GM18505 (cell line): ENCODE measurements around the gene ANKS6.

Source experiments
- ATAC-seq: cut with Tn5 transposase; IDR thresholded peaks from one replicate; pipeline ENCODE4 v1.9.1; 2021; ENCODE audit not compliant: unreplicated experiment
- POLR2A ChIP-seq: IDR thresholded peaks from 4 replicates; pipeline ENCODE4 v1.6.1; 2011; ENCODE audit warnings: borderline replicate concordance; ENCODE audit not compliant: insufficient read depth, insufficient read length; ENCODE audit errors: extremely low read depth

ANKS6 gene

DNA sequence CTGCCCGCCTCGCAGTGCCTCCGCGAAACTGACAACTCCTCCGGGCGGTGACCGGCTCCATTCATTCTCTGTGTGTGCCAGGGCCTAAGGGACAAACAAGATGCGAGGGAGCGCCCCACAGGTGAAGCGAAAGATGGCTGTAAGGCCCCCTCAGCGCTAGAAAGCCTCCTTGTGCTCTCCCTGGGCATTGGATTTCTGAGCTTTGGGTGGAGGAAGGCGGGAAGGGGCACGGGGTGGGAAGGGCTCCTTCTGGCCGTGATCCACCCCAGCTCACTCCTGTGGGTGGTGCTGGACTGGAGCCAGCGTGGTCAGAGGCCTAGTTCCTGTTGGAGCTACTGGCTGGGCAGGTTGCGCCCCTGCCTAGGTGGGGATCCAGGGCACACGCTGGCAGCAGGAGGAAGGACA, 12.1 kb upstream of the ANKS6 start:
- no peak for ATAC-seq
- no peak for TF ChIP-seq POLR2A

DNA sequence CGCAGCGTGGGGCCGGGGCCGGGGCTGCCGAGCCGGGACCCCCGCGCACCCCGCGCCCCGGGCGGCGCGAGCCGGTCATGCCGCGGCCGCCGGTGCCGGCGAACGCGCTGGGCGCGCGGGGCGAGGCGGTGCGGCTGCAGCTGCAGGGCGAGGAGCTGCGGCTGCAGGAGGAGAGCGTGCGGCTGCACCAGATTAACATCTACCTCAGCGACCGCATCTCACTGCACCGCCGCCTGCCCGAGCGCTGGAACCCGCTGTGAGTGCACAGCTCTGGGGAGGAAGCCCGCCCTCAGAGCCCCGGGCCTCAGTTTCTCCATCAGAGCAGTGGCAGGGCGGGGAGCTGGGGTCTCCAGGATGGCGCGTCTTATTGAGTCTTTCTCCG, 11.4 kb upstream of the ANKS6 start:
- TF ChIP-seq POLR2A = no peak
- peak; percentile 36 for ATAC-seq

DNA sequence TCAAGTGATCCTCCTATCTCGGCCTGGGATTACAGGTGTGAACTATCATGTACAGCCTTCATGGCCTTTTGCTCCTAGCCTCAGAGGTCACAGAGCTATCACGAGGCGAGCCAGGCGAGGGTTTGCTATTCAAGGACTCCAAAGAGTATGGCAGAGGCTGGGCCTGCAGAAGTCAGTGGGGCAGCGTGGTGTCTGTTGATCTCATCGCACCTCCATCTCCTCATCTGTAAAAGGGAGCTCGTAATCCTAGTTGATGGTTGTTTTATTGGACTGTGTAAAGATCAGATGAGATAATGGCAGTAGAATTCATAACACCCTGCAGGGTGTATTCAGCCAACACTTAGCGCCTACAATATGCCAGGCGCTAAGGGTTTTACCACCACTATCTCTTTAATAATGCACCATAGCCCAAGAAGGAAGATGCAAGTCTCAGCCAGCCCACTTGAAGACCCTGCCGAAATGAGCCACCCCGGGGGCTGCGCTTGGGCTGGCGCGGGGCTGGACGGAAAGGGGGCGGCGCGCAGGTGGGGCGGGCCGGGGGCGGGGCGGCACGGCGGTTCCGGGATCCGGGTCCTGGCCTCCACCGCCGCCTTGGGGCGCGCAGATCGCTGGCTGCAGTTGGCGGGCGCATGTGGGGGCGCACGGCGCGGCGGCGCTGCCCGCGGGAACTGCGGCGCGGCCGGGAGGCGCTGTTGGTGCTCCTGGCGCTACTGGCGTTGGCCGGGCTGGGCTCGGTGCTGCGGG, 10.9 kb upstream of the ANKS6 start, which contains the start of gene GALNT12:
TSS of gene GALNT12 (plus strand) at position 601 of the 744 bp plus-strand sequence. CDS start at position 630, 29 bp downstream.
- ATAC-seq = peak; percentile 63
- TF ChIP-seq POLR2A = peak; percentile 14

DNA sequence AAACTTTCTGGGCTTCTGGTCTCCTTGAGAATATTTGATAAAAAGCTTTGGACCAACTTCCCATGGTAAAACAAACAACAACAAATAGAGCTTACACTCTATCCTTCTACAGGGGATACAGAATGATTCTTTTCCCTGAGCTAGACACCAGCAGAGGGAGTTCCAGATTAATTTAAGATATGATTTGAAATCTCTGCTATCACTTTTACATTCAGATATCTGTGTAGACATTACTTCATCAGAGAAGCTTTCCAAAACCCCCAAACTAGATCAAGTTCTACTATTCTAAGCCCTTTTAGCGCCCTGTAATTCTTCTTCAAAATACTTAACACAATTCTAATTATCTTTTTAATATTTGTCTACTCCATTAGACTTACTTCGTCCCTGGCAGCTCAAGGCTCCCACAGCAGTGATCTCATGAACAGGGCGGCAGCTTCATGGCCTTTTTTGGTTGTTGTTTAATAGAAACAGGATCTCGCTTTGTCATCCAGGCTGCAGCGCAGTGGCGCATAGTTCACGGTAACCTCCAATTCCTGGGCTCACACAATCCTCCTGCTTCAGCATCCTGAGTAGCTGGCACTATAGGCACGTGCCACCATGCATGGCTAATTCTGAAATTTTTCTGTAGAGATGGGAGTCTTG, 10.2 kb upstream of the ANKS6 start:
- no peak for ATAC-seq
- no peak for TF ChIP-seq POLR2A

DNA sequence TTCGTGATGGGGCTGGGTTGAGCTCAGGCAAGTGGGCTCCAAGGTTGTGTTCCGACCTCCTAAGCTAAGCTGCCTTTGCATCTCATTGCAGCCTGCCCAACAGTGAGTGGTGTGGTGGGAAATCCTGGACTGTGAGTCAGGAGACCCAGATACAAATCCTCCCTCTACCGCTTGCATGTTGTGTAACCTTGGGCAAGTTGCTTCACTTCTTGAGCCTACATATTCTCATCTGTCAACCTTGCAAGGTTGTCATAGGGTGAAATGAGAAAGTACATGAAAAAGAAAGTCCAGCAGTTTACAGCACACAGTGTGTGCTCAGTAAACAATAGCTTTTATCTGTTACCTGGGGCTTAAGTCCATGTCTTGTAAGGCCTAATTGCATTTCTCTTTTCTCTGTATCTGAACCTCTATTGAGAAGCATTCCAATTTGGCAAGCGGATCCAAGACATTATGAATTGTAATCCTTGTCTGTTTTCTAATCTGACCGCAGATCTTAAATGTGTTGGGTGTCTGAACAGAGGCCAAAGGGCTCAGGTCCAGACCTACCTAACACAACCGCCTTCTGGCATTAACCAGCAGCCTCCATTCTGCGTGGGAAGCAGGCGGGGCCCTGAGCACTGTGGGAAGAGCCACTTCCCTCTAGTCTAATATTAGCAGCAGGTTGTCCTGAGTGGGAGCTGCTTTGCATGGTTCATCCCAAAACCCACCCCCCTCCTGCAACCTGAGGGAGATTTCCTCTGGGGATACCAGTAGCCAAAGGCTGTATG, 9.3 kb upstream of the ANKS6 start:
- no peak for TF ChIP-seq POLR2A
- no peak for ATAC-seq

DNA sequence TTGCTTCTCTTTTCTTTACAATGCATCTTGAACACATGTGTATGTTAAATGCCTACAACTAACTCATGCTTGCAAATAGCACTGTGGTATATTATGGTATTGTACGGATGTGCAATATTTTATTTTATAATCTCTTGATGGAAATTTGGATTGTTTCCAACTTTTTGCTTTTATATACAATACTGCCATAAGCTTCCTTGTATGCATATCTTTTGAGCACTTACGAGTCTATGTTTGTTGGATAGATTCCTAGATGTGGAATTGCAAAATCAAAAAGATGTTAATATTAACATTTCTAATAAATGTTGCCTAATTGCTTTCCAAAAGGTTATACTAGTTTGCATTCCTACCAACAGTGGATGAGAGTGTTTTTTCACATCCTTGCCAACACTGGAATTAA, 7.7 kb upstream of the ANKS6 start:
- no peak for TF ChIP-seq POLR2A
- ATAC-seq = no peak

DNA sequence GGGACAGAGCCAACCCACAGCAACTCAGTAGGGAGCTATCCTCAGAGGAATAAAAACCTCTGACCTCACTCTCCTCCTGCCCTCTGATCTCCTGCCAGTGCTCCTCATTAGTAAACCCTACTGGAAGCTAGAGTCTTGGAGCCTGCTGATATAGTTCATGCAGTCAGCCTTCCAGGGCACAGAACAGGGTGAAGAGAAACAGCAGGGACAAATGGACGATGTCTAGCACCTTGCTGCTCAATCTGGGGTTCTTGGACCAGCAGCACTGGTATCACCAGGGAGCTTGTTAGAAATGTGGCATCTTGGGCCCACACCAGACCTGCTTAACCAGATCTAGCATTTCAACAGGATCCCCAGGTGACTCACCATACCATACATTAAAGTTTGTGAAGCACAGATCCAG, 5.6 kb upstream of the ANKS6 start:
- no peak for TF ChIP-seq POLR2A
- ATAC-seq = no peak

DNA sequence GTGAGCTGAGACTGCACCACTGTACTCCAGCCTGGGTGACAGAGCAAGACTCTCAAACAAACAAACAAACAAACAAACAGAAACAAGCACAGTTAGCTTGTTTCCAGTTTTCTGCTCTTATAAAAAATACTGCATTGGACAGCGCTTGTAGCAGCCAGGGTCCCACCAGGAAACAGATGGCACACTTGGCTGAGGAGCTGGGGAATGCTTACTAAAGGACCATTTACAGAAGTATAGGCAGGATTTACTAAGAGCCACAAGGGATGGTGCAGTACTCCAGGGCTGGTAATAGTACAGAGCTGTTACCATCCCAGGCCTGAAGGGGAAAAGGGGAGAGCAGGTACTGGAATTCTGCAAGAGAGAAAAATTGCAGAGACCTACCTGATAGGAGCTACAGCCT, 5.2 kb upstream of the ANKS6 start:
- no peak for ATAC-seq
- TF ChIP-seq POLR2A = no peak

DNA sequence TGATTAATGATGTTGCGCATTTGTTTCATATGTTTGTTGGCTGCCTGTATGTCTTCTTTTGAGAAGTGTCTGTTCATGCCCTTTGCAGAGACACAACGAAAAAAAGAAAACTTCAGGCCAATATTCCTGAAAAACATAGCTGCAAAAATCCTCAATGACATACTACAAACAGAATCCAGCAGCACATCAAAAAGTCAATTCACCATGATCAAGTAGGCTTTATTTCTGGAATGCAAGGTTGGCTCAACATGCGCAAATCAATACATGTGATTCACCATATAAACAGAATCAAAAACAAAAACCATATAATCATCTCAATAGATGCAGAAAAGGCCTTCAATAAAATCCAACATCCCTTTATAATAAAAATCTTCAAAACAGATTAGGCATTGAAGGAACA, 1.9 kb upstream of the ANKS6 start:
- no peak for ATAC-seq
- no peak for TF ChIP-seq POLR2A

DNA sequence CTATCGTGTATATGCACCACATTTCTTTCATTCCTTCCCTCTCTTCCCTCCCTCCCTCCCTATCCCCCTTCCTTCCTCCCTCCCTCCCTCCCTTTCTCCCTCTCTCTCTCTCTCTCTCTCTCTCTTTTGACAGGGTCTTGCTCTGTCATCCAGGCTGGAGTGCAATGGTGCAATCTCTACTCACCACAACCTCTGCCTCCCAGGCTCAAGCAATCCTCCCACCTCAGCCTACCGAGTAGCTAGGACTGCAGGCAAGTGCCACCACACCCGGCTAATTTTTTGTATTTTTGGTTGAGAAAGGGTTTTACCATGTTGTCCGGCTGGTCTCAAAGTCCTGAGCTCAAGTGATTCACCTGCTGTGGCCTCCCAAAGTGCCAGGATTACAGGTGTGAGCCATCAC, 1.1 kb upstream of the ANKS6 start:
- no peak for ATAC-seq
- TF ChIP-seq POLR2A = no peak

DNA sequence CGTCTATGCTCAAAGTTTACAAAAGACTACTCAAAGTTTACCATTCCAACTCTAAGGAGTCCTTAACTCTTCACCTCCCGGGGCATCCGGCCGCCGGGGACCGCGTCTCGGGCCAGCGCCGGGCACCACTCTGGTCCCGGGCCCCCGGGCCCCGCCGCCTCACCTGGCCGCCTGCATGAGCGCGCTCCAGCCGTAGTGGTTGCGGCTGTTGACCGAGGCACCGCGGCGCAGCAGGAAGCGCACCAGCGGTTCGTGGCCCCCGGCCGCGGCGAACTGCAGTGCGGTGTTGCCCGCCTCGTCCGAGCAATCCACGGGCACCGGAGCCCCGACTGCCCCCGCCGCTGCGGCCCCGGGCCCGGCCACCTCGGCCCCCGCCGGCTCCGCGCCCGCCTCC, 388 bp downstream of the ANKS6 start:
- ATAC-seq = peak; percentile 51
- no peak for TF ChIP-seq POLR2A

DNA sequence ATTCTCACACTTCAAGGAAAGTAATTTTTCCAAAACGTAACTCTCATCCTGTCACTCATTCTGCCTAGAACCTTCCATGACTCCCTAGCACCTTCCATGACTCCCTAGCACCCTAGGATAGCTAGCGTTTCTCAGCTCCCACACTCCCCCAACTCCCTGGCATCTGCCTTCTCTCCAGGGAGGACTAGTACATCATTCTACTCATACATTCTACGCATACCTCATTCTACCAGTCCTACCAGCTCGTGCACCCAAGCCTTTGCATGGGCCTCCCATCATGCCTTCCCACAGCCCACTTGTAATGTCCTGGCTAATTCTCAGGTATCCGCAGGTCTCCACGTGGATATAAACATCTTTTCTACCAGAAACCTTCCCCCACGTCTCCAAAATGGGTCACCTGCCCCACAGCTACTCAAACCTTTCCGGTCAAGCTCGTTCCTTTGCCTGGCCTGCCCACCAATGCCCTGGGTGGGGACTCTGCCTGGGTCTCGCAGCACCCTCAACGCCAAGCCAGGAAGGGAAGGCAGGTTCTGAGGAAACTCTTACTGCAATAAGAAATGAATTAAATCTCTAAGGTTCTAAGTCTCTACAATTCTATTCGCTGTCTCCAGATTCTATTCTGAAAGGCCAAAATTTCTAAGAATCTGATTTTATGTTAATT, 930 bp downstream of the ANKS6 start:
- ATAC-seq = no peak
- TF ChIP-seq POLR2A = no peak

DNA sequence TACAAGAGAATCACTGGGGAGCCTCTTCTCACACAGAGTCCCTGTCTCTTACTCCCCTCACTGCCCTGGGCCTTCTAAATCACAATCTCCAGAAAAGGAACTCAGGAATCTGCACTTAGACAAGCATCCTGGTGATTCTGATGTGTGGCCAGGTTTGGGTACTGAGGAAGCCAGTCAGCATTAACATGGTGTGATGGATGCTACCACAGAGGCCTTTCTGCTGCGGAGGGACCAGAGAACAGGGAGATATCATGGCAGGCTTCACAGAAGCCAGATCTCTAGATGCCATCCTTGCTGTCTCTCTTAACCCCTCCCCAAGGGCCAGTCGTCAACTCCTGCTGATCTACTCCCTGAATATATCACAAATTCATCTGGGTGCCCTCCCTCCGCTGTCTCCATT, 1.6 kb downstream of the ANKS6 start:
- TF ChIP-seq POLR2A = no peak
- ATAC-seq = no peak
